H9 (cell line): Measurements from ENCODE around the gene DCTPP1. TPM values are rescaled to one million over a fixed set of nuclear protein-coding genes. Genes with fewer than 3 reads are reported as not detected.

Source experiments
- DNase-seq: peaks from one replicate; pipeline ENCODE4 v3.0.0-alpha.2; 2017
- H2AFZ ChIP-seq: one replicate; pipeline ENCODE4 v1.6.1; 2013; ENCODE audit warnings: mild to moderate bottlenecking, low read length, control low read depth, moderate library complexity
- H2AK5ac ChIP-seq: 2 replicates; pipeline ENCODE4 v1.6.1; 2013; ENCODE audit warnings: low read length, control low read depth, mixed read lengths; ENCODE audit not compliant: insufficient read length
- H2BK120ac ChIP-seq: one replicate; pipeline ENCODE4 v1.6.1; 2013; ENCODE audit warnings: low read depth, mild to moderate bottlenecking, low read length, control low read depth, inconsistent platforms; ENCODE audit not compliant: poor library complexity, severe bottlenecking
- H2BK12ac ChIP-seq: 2 replicates; pipeline ENCODE4 v1.6.1; 2013; ENCODE audit warnings: low read length, control low read depth, mixed read lengths, low read depth; ENCODE audit not compliant: insufficient read length
- H2BK15ac ChIP-seq: 2 replicates; pipeline ENCODE4 v1.6.1; 2013; ENCODE audit warnings: low read depth, low read length, control low read depth
- H2BK20ac ChIP-seq: one replicate; pipeline ENCODE4 v1.6.1; 2013; ENCODE audit warnings: low read depth, mild to moderate bottlenecking, low read length, control low read depth, inconsistent platforms; ENCODE audit not compliant: poor library complexity, severe bottlenecking
- H2BK5ac ChIP-seq: 2 replicates; pipeline ENCODE4 v1.6.1; 2013; ENCODE audit warnings: low read length, control low read depth, mixed read lengths; ENCODE audit not compliant: insufficient read length
- H3K14ac ChIP-seq: 2 replicates; pipeline ENCODE4 v1.6.1; 2013; ENCODE audit warnings: low read length, control low read depth; ENCODE audit not compliant: insufficient read depth
- H3K18ac ChIP-seq: 2 replicates; pipeline ENCODE4 v1.6.1; 2013; ENCODE audit warnings: low read depth, mild to moderate bottlenecking, mixed read lengths, low read length, control low read depth; ENCODE audit not compliant: insufficient read length
- H3K23ac ChIP-seq: 2 replicates; pipeline ENCODE4 v1.6.1; 2013; ENCODE audit warnings: low read length, control low read depth, mixed read lengths, low read depth; ENCODE audit not compliant: insufficient read length
- H3K23me2 ChIP-seq: 2 replicates; pipeline ENCODE4 v1.6.1; 2013; ENCODE audit warnings: low read depth, mild to moderate bottlenecking, mixed read lengths, low read length, control low read depth; ENCODE audit not compliant: insufficient read length, poor library complexity, severe bottlenecking
- H3K27ac ChIP-seq: 2 replicates; pipeline ENCODE4 v1.5.1; 2013; ENCODE audit warnings: low read length, control low read depth, mixed read lengths, low read depth; ENCODE audit not compliant: insufficient read length
- H3K27me3 ChIP-seq: 2 replicates; pipeline ENCODE4 v1.6.1; 2013; ENCODE audit warnings: low read length, control low read depth, inconsistent platforms; ENCODE audit not compliant: insufficient read depth
- H3K4ac ChIP-seq: 2 replicates; pipeline ENCODE4 v1.6.1; 2013; ENCODE audit warnings: low read depth, mild to moderate bottlenecking, control low read depth, inconsistent platforms, low read length, moderate library complexity
- H3K4me1 ChIP-seq: 2 replicates; pipeline ENCODE4 v1.6.1; 2013; ENCODE audit warnings: low read length, control low read depth, inconsistent platforms; ENCODE audit not compliant: insufficient read depth
- H3K4me2 ChIP-seq: 2 replicates; pipeline ENCODE4 v1.6.1; 2013; ENCODE audit warnings: low read length, control low read depth, mixed read lengths; ENCODE audit not compliant: insufficient read length, insufficient read depth
- H3K56ac ChIP-seq: 2 replicates; pipeline ENCODE4 v1.6.1; 2013; ENCODE audit warnings: low read depth, mild to moderate bottlenecking, mixed read lengths, low read length, control low read depth; ENCODE audit not compliant: insufficient read length
- H3K79me1 ChIP-seq: 2 replicates; pipeline ENCODE4 v1.6.1; 2013; ENCODE audit warnings: low read depth, mild to moderate bottlenecking, moderate library complexity, low read length, control low read depth, inconsistent platforms; ENCODE audit not compliant: insufficient read depth, poor library complexity, severe bottlenecking
- H3K79me2 ChIP-seq: 2 replicates; pipeline ENCODE4 v1.6.1; 2013; ENCODE audit warnings: low read length, control low read depth, inconsistent platforms; ENCODE audit not compliant: insufficient read depth
- H3K9ac ChIP-seq: 2 replicates; pipeline ENCODE4 v1.6.1; 2013; ENCODE audit warnings: low read length, control low read depth, mixed read lengths; ENCODE audit not compliant: insufficient read length; ENCODE audit errors: extremely low read depth
- H3K9me3 ChIP-seq: one replicate; pipeline ENCODE4 v1.6.1; 2013; ENCODE audit warnings: low read depth, low read length, inconsistent platforms; ENCODE audit not compliant: control insufficient read depth
- H3T11ph ChIP-seq: one replicate; pipeline ENCODE4 v1.6.1; 2013; ENCODE audit warnings: mild to moderate bottlenecking, low read length, control low read depth, inconsistent platforms
- H4K20me1 ChIP-seq: one replicate; pipeline ENCODE4 v1.6.1; 2013; ENCODE audit not compliant: control insufficient read depth, insufficient read length, insufficient read depth
- H4K5ac ChIP-seq: 2 replicates; pipeline ENCODE4 v1.6.1; 2013; ENCODE audit warnings: low read depth, mild to moderate bottlenecking, mixed read lengths, low read length, control low read depth; ENCODE audit not compliant: insufficient read length
- H4K8ac ChIP-seq: replicated peaks from 2 replicates; pipeline ENCODE4 v1.6.1; 2013; ENCODE audit warnings: low read length, control low read depth, mixed read lengths, low read depth; ENCODE audit not compliant: insufficient read length
- H4K91ac ChIP-seq: 2 replicates; pipeline ENCODE4 v1.6.1; 2013; ENCODE audit warnings: low read depth, mild to moderate bottlenecking, moderate library complexity, mixed read lengths, low read length, control low read depth; ENCODE audit not compliant: insufficient read length
- H3K27ac Mint-ChIP-seq, 3 experiments: 2 replicates in 2 of 3; 3 replicates in 1 of 3; pipeline ENCODE4 v1.8.0; 2020 to 2021; ENCODE audit warnings: mixed read lengths in 3 of 3, mild to moderate bottlenecking in 1 of 3, moderate library complexity in 1 of 3
- H3K27me3 Mint-ChIP-seq: 2 replicates; pipeline ENCODE4 v1.8.0; 2021; ENCODE audit warnings: low read depth, mild to moderate bottlenecking, moderate library complexity, mixed read lengths
- H3K36me3 Mint-ChIP-seq, 3 experiments: 2 replicates in 2 of 3; 3 replicates in 1 of 3; pipeline ENCODE4 v1.8.0; 2020 to 2021; ENCODE audit warnings: low read depth in 3 of 3, mixed read lengths in 3 of 3; ENCODE audit not compliant: insufficient read depth in 1 of 3
- H3K4me1 Mint-ChIP-seq, 2 experiments: 2 replicates each; pipeline ENCODE4 v1.8.0; 2020; ENCODE audit warnings: mixed read lengths in 2 of 2
- H3K4me3 Mint-ChIP-seq, 2 experiments: 2 replicates in 1 of 2; 3 replicates in 1 of 2; pipeline ENCODE4 v1.8.0; 2020 to 2021; ENCODE audit warnings: mild to moderate bottlenecking in 2 of 2, mixed read lengths in 2 of 2, moderate library complexity in 1 of 2
- H3K9me3 Mint-ChIP-seq, 2 experiments: 2 replicates in 1 of 2; 3 replicates in 1 of 2; pipeline ENCODE4 v1.8.0; 2020; ENCODE audit warnings: mild to moderate bottlenecking in 2 of 2, mixed read lengths in 2 of 2, moderate library complexity in 1 of 2
- CTCF ChIP-seq: fragments of 200-600 bp; sonication (generic); conservative IDR thresholded peaks from 3 replicates; pipeline ENCODE4 v1.8.0; 2021; ENCODE audit warnings: antibody characterized with exemption, mild to moderate bottlenecking
- WGBS: extraction: QIAGEN DNeasy Blood & Tissue Kit; methylation state at CpG from one replicate; pipeline ENCODE4 v1.1.7; 2013; ENCODE audit warnings: missing lambda C conversion rate, low lambda C conversion rate, mixed read lengths; ENCODE audit not compliant: insufficient read length; ENCODE audit errors: extremely low coverage; 5-methylcytosine and 5-hydroxymethylcytosine counted together
- total RNA-seq: library from RNA; stranded (reverse); gene quantifications from 2 replicates; pipeline ENCODE4 v1.2.1, GENCODE V29; 2021

DCTPP1 gene
- total RNA-seq, 1 experiment from 2014 or later = 78.3 TPM

- H3K27me3 Mint-ChIP-seq = peaks cover 17% of the 10 kb centered on the region
- H3K27me3 ChIP-seq = no peaks in the 10 kb centered on the region
- H4K20me1 ChIP-seq = no peaks in the 10 kb centered on the region
- no peak overlapping the region for H3T11ph ChIP-seq
- no peak overlapping the region for H2BK15ac ChIP-seq
- H3K27ac ChIP-seq = no peak overlapping the region
- no peak overlapping the region for H3K4me3 Mint-ChIP-seq
- TF ChIP-seq CTCF = no peak
- H3K79me2 ChIP-seq = no peaks in the 10 kb centered on the region
- H2AK5ac ChIP-seq = no peak overlapping the region
- H3K9me3 Mint-ChIP-seq = no peaks in the 10 kb centered on the region
- no peak overlapping the region for H3K23ac ChIP-seq
- H3K14ac ChIP-seq = no peak overlapping the region
- no peak overlapping the region for H2BK12ac ChIP-seq
- no peaks in the 10 kb centered on the region for H3K4me1 Mint-ChIP-seq
- no peaks in the 10 kb centered on the region for H3K36me3 Mint-ChIP-seq
- H2BK20ac ChIP-seq = no peak overlapping the region
- no peak overlapping the region for H4K91ac ChIP-seq
- no peaks in the 10 kb centered on the region for H3K79me1 ChIP-seq
- no peak for DNase-seq
- no peak overlapping the region for H2BK120ac ChIP-seq
- no peak overlapping the region for H3K56ac ChIP-seq
- H2AFZ ChIP-seq = no peak overlapping the region
- no peaks in the 10 kb centered on the region for H3K23me2 ChIP-seq
- no peak overlapping the region for H3K9ac ChIP-seq
- no peak overlapping the region for H3K27ac Mint-ChIP-seq
- no peak overlapping the region for H3K4me2 ChIP-seq
- WGBS = no CpG with 5 or more reads among the region's 35 CpGs
- H2BK5ac ChIP-seq = no peak overlapping the region
- no peaks in the 10 kb centered on the region for H3K4me1 ChIP-seq
- no peaks in the 10 kb centered on the region for H3K9me3 ChIP-seq
- H4K8ac ChIP-seq = no peak overlapping the region
- H3K4ac ChIP-seq = no peak overlapping the region
- H3K18ac ChIP-seq = no peak overlapping the region
- no peak overlapping the region for H4K5ac ChIP-seq
Observed at GRCh38 chr16:30474074-30474452, 44.2 kb upstream of the DCTPP1 start.
